ENCODE results near the gene KLK7.

GRCh38 chr19:50959731-50960500 is 23.8 kb downstream of the KLK7 start:
- TF ChIP-seq GATA2 (IDR thresholded peaks at IDR 0.05; ENCODE audit: low read depth, low read length) (no peak), GATA3 (IDR thresholded peaks at IDR 0.05; ENCODE audit: low read depth, low read length) (no peak)
